RWPE2 (cell line): Measurements from ENCODE around the gene FAM114A1.

Experiments used
- ATAC-seq: fragments of 200-7000 bp; cut with Tn5 transposase; 3 replicates; pipeline ENCODE4 v1.9.1; 2021; ENCODE audit warnings: low read depth
- DNase-seq: peaks from one replicate; pipeline ENCODE4 v3.0.0-alpha.2; 2020; ENCODE audit warnings: low spot score
- H3K27ac ChIP-seq: fragments of 450-650 bp; 2 replicates; pipeline ENCODE4 v1.5.1; 2017; ENCODE audit warnings: mild to moderate bottlenecking; ENCODE audit not compliant: poor library complexity, severe bottlenecking
- H3K27me3 ChIP-seq: fragments of 250-450 bp; sonication (Bioruptor Pico); 2 replicates; pipeline ENCODE4 v1.5.1; 2021; ENCODE audit warnings: mild to moderate bottlenecking, moderate library complexity; ENCODE audit not compliant: insufficient read depth, poor library complexity, severe bottlenecking
- H3K36me3 ChIP-seq: fragments of 250-450 bp; sonication (Bioruptor Pico); 2 replicates; pipeline ENCODE4 v1.5.1; 2020; ENCODE audit warnings: low read depth, mild to moderate bottlenecking, moderate library complexity
- H3K4me1 ChIP-seq: fragments of 250-450 bp; sonication (Bioruptor Pico); 2 replicates; pipeline ENCODE4 v1.5.1; 2021; ENCODE audit warnings: mild to moderate bottlenecking, moderate library complexity; ENCODE audit not compliant: insufficient read depth, poor library complexity, severe bottlenecking
- H3K4me3 ChIP-seq: fragments of 250-450 bp; sonication (Bioruptor Pico); 2 replicates; pipeline ENCODE4 v1.5.1; 2021; ENCODE audit warnings: mild to moderate bottlenecking, moderate library complexity; ENCODE audit not compliant: severe bottlenecking
- H3K9me3 ChIP-seq: fragments of 250-450 bp; sonication (Bioruptor Pico); 2 replicates; pipeline ENCODE4 v1.5.1; 2021; ENCODE audit warnings: mild to moderate bottlenecking, moderate library complexity; ENCODE audit not compliant: severe bottlenecking
- CTCF ChIP-seq: fragments of 450-650 bp; IDR thresholded peaks from one replicate; pipeline ENCODE4 v1.5.1; 2017; ENCODE audit warnings: mild to moderate bottlenecking, moderate library complexity; ENCODE audit not compliant: poor library complexity, severe bottlenecking

FAM114A1 gene

GRCh38 chr4:38943343-38943742 lies 75.7 kb downstream of the FAM114A1 start:
- Histone ChIP-seq H3K9me3 (no peaks in the 10 kb centered on the region), H3K36me3 (peaks cover 35% of the 10 kb centered on the region), H3K27me3 (no peaks in the 10 kb centered on the region), H3K4me3 (no peak overlapping the region), H3K27ac (no peak overlapping the region), H3K4me1 (peaks cover 5% of the 10 kb centered on the region)
- ATAC-seq (no peak), DNase-seq (no peak)
- TF ChIP-seq CTCF: no peak

- H3K27me3 ChIP-seq: no peaks in the 10 kb centered on the region
- H3K4me1 ChIP-seq: peaks cover 14% of the 10 kb centered on the region
- no peak for TF ChIP-seq CTCF
- no peaks in the 10 kb centered on the region for H3K9me3 ChIP-seq
- H3K27ac ChIP-seq: no peak overlapping the region
- H3K4me3 ChIP-seq: no peak overlapping the region
- no peak for DNase-seq
- no peak for ATAC-seq
- peaks cover 24% of the 10 kb centered on the region for H3K36me3 ChIP-seq
Measured at GRCh38 chr4:38944440-38944839, 76.8 kb downstream of the FAM114A1 start.

- H3K4me3 ChIP-seq: no peak overlapping the region
- no peak for DNase-seq
- ATAC-seq: no peak
- peaks cover 13% of the 10 kb centered on the region for H3K36me3 ChIP-seq
- H3K4me1 ChIP-seq: peaks cover 19% of the 10 kb centered on the region
- H3K27ac ChIP-seq: no peak overlapping the region
- TF ChIP-seq CTCF: no peak
- no peaks in the 10 kb centered on the region for H3K27me3 ChIP-seq
- no peaks in the 10 kb centered on the region for H3K9me3 ChIP-seq
Measured at GRCh38 chr4:38946919-38947318, 79.3 kb downstream of the FAM114A1 start.

GRCh38 chr4:38948551-38948950 lies 80.9 kb downstream of the FAM114A1 start:
- DNase-seq: no peak
- H3K36me3 ChIP-seq: peaks cover 3% of the 10 kb centered on the region
- no peak for TF ChIP-seq CTCF
- ATAC-seq: peak; percentile 97
- H3K9me3 ChIP-seq: no peaks in the 10 kb centered on the region
- H3K4me3 ChIP-seq: no peak overlapping the region
- H3K27me3 ChIP-seq: no peaks in the 10 kb centered on the region
- H3K27ac ChIP-seq: peak overlapping the region; percentile 58
- H3K4me1 ChIP-seq: peaks cover 19% of the 10 kb centered on the region

- H3K27ac ChIP-seq: peak overlapping the region; percentile 58
Measured at GRCh38 chr4:38949411-38950051, 81.9 kb downstream of the FAM114A1 start.

More at GRCh38 chr4:38949411-38950051, 81.9 kb downstream of the FAM114A1 start:
- no peak for TF ChIP-seq CTCF
- ATAC-seq (peak; percentile 23; the same call in 1 of the 3 replicates), DNase-seq (no peak)
- Histone ChIP-seq H3K9me3 (no peaks in the 10 kb centered on the region), H3K4me1 (peaks cover 19% of the 10 kb centered on the region), H3K4me3 (no peak overlapping the region), H3K27me3 (no peaks in the 10 kb centered on the region), H3K36me3 (no peaks in the 10 kb centered on the region)
